ENCODE data around the gene ZNF467. TPM values are rescaled to one million over a fixed set of nuclear protein-coding genes. Genes with fewer than 3 reads are reported as not detected.

ZNF467 gene
- total and polyA plus RNA-seq, 2 experiments from 2014 or later, result 0.10 to 0.40 TPM

- no peak overlapping the region for H2AFZ ChIP-seq
- peaks cover 71% of the 10 kb centered on the region for H3K27me3 ChIP-seq (ENCODE audit: insufficient read depth)
- no peak for TF ChIP-seq EZH2phosphoT487 (IDR thresholded peaks at IDR 0.05; ENCODE audit: unreplicated experiment)
- no peak for TF ChIP-seq CREB1 (CRISPR knock-in tag; IDR thresholded peaks at IDR 0.05; ENCODE audit: low read depth)
- no peak for TF ChIP-seq ZNF462 (CRISPR knock-in tag; IDR thresholded peaks at IDR 0.05)
- TF ChIP-seq REST (IDR thresholded peaks at IDR 0.05; ENCODE audit: unreplicated experiment), result no peak
- TF ChIP-seq CTCF (conservative IDR thresholded peaks at IDR 0.05; ENCODE audit: low read depth in 2 of 2), result no peak
- no peak for TF ChIP-seq JUNB (IDR thresholded peaks at IDR 0.05; ENCODE audit: unreplicated experiment)
- no peak for TF ChIP-seq STAT1 (IDR thresholded peaks at IDR 0.05; ENCODE audit: unreplicated experiment)
- TF ChIP-seq NANOG (IDR thresholded peaks at IDR 0.05; ENCODE audit: borderline replicate concordance), result no peak
- TF ChIP-seq ETS1 (IDR thresholded peaks at IDR 0.05), result no peak
- no peak overlapping the region for H3K27ac ChIP-seq (ENCODE audit: low read depth)
- Mint-ChIP-seq H3K27me3 (ENCODE audit: insufficient read depth, low read depth, poor library complexity) (peaks cover 51% of the 10 kb centered on the region), H3K4me1 (peaks cover 21% of the 10 kb centered on the region), H3K9me3 (no peaks in the 10 kb centered on the region; the same call in 2 of the 3 replicates), H3K4me3 (no peak overlapping the region), H3K27ac (no peak overlapping the region), H3K36me3 (ENCODE audit: low read depth) (no peaks in the 10 kb centered on the region; the same call in 2 of the 3 replicates)
- H3K4me2 ChIP-seq, result no peak overlapping the region
- no peak overlapping the region for H3K4me3 ChIP-seq
- peaks cover 7% of the 10 kb centered on the region; the same call in 1 of the 2 replicates for H3K4me1 ChIP-seq (ENCODE audit: insufficient read depth)
- peaks cover 4% of the 10 kb centered on the region; the same call in 1 of the 2 replicates for H4K20me1 ChIP-seq (replicated peaks; ENCODE audit: insufficient read depth)
- no peaks in the 10 kb centered on the region for H3K79me2 ChIP-seq (replicated peaks; ENCODE audit: insufficient read depth)
- no peak for DNase-seq (ENCODE audit: low spot score)
- no peaks in the 10 kb centered on the region for H3K36me3 ChIP-seq (ENCODE audit: insufficient read depth)
- no peaks in the 10 kb centered on the region for H3K9me2 ChIP-seq (ENCODE audit: insufficient read depth)
- ATAC-seq, result no peak
- no peaks in the 10 kb centered on the region for H3F3A ChIP-seq (replicated peaks; ENCODE audit: low read depth)
Observed at GRCh38 chr7:149761307-149761706, 12.1 kb downstream of the ZNF467 start.
